HG02884 (cell line): ENCODE data around the gene GRAMD1A.
"Not testable (repeated sequence)": the region's sequence is repeated elsewhere in the genome, so short reads cannot be mapped to it uniquely, and the experiment has no call there.

Experiments used
- ATAC-seq: cut with Tn5 transposase; IDR thresholded peaks from one replicate; pipeline ENCODE4 v1.9.1; 2021; ENCODE audit warnings: mild to moderate bottlenecking, moderate library complexity; ENCODE audit not compliant: unreplicated experiment

GRAMD1A gene

DNA sequence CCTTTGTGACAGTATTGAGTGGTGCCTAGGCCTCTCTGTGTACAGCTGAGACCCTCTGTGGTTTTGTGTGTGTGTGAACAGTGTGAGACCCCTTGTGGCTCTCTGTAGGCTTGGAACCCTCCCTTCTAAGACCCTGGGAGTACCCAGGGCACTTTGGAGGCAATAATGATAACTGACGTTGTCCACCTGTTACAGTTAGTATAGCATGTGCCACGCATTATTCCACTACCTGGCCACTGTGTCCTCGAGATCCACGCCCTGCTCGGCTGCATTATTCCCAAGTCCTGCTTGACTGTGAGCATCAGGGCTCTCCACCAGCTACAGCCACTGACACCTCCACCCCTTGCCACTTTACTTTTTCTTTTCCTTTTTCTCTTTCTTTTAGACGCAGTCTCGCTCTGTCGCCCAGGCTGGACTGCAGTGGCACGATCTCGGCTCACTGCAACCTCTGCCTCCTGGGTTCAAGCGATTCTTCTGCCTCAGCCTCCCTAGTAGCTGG, 2.0 kb downstream of the GRAMD1A start:
- no peak for ATAC-seq

DNA sequence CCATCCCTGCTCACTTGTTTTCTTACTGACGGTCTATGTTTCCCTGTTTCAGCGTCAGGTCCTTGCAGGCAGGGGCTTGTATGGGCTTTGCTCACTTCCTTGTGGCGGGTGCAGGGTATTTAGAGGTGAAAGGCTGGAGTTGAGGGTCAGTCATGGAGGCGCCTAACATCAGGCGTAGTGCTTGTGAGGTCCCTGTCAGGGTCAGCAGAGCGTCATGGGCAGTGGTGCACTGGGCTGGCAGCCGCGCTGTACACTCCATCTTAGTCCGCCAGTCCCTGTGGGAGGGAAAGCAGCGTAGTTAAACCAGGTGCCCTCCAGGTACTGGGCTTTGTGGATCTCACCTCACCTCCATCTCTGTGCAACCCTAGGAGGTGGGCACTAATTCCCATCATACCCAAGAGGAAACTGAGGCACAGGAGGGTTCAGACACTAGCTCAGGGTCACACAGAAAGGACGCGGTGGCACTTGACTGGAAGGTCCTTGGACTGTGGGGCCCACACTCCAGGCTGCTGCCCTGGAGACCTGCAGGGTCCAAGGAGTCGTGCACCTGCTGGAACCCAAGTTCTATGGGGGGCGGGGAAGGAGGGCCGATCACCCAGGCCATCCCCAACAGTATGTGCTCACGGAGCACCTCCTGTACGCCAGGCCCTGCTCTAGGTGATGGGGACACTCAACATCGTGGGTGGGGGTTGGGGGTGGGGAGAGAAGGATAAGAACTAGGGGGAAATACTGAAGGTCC, 4.6 kb downstream of the GRAMD1A start:
- no peak for ATAC-seq

DNA sequence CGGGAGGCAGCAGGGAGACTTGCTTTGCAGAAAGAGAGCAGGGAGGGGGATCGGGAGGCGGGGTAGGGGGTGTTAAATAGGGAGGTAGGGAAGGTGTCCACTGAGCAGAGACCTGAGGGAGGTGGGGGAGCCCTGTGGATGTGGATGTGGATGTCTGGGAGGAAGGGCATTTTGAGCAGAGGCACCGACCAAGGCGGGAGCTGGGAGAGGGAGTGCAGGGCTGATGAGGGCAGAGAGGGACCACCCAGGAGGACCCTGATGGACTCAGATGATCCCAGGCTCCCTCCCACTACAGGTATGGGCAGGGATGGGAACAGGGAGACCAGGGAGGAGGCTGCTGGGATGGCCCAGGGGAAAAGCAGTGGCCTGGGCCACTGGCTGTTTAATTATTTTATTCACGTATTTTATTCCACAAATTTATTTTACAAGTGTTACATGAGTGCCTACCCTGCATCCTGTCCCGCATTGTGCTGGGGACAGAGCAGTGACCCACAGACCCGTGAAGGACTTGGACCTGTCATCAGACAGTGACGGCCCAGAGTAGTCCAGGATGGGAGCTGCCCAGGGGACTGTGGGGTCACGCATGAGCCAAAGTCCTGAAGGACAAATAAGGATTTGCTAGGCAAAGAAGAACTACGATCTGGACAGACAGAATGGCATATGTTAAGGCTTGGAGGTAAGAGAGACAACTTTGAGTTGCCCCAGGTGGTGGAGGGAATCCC, 5.3 kb downstream of the GRAMD1A start:
- ATAC-seq = no peak

DNA sequence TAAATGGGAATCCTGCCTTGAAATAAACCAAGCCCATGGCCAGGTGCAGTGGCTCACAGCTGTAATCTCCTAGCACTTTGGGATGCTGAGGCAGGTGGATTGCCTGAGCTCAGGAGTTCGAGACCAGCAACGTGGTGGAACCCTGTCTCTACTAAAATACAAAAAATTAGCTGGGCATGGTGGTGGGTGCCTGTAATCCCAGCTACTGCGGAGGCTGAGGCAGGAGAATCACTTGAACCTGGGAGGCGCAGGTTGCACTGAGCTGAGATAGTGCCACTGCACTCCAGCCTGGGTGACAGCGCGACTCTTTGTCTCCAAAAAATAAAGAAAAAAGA, 5.9 kb downstream of the GRAMD1A start:
- not testable (repeated sequence) for ATAC-seq

DNA sequence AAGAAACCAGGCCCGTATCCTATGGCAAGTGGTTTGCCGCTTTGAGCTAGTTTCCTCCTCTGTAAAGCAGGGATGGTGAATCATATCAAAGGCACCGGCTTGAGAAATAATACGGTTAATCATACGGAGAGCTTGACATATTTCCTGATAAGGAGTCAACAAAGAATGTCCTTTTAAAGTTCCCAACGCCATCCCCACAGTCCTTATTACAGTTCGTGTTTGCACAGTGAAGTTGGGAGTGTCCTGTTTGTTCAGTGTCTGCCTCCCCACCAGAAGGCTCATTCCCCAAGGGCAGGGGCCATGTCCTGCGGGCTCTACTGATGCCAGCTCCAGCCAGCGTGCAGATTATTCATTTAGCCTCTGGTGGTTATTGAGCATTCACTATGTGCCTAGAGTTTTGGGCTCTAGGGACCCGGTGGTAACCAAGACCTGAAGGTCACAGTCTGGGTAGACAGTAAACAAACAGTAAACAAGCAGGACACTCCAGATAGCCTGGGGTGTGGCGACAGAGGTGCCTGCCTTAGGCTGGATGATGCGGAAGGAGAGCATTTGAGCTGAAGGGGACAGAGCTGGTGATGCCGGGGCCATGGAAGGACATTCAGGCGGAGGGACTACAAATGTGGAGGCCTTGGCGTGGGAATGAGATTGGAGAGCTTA, 6.3 kb downstream of the GRAMD1A start:
- ATAC-seq = no peak

DNA sequence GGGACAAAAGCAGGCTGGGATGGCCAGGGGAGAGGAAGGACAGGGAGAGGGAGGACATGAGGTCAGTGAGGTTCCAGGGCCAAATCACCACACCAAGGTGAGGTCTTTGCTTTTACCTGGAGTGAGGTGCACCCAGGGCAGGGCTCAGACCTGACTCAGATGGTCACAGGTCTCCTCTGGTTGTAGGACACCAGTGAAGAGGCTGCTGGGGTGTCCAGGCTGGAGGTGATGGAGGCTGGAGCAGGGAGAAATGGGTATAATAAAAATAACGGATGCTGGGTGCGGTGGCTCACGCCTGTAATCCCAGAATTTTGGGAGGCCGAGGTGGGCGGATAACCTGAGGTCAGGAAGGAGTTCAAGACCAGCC, 6.9 kb downstream of the GRAMD1A start:
- ATAC-seq = no peak

DNA sequence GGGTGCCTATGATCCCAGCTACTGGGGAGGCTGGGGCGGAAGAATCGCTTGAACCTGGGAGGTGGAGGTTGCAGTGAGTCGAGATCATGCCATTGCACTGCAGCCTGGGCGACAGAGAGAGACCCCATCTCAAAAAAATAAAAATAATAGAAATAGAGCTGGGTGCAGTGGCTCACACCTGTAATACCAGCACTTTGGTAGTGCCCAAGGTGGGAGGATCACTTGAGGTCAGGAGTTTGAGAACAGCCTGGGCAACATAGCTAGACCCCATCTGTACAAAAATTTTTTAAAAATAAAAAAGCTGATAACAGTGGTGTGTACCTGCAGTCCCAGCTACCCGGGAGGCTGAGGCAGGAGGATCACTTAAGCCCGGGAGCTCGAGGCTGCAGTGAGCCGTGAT, 7.3 kb downstream of the GRAMD1A start:
- ATAC-seq = not testable (repeated sequence)

DNA sequence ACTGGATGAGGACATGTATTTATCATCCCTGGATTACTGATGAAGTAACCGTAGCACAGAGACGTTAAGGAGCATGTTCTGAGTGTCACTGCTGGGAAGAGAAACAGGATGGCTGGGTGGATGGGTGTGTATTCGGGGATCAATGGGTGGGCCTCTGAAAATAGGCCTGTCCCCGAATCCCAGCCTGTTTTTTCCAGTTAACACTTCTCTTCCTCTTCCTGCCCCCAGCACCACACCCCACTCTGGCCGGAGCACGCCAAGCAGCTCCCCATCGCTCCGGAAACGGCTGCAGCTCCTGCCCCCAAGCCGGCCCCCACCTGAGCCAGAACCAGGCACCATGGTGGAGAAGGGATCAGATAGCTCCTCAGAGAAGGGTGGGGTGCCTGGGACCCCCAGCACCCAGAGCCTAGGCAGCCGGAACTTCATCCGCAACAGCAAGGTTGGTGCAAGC, 8.8 kb downstream of the GRAMD1A start:
- ATAC-seq = no peak

DNA sequence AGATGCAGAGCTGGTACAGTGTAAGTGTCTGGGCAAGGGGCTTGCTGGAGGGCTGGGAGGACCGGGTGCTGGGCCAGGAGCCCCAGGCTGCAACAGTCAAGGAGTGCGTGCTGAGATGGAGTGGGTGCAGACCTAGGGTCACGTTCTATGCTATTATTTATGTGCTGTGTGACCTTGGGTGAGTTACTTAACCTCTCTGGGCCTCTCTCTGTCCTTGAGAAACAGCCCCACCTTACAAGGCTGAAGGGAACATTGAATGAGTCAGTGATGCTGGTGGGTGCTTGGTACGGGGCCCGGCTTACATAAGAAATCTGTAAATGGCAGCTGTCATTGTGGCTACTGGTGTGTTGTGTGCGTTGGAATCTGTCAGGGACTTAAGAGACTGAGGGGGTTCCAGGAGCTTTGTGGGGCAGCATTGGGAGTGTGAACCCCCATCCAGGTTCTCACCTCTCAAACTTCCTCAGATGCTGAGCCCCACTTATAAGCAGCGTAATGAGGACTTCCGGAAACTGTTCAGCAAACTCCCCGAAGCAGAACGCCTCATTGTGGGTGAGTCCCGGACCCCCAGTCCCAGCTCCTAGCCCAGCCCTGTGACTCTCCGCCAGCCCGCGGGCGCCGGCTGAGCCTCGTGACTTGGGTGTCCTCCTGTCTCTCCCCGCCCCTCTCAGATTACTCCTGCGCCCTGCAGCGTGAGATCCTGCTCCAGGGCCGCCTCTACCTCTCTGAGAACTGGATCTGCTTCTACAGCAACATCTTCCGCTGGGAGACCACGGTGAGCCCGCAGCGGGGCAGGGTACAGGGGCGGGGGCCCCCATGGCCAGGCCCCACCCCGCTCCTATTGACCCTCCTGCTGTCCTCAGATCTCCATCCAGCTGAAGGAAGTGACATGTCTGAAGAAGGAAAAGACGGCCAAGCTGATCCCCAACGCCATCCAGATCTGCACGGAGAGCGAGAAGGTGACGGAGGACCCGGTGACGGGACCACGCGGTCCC, 9.6 kb downstream of the GRAMD1A start:
- ATAC-seq = no peak

DNA sequence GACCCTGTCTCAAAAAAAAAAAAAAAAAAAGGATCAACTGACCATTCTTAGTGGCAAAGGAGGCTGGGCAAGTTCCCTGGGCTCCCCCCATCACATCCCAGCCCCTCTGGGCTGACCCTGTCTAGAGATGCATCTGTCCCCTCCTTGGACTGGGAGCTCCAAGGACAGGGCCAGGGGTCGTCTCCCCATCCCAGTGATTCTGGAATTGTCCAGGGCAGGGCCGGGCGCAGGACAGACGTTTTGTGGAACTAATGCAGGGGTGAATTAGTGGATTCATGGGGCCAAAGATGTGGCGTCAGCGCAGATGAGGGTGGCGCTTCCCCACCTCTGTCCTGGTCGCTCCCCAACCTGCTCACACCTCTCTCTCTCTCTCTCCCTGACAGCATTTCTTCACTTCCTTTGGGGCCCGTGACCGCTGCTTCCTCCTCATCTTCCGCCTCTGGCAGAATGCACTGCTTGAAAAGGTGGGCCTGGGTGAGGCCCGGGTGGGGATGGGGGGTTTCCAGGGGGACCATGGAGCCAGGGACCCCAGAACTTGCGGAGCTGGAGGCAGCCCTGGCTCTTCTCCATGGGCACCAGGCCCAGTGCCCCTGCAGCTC, 11.1 kb downstream of the GRAMD1A start:
- ATAC-seq = no peak

DNA sequence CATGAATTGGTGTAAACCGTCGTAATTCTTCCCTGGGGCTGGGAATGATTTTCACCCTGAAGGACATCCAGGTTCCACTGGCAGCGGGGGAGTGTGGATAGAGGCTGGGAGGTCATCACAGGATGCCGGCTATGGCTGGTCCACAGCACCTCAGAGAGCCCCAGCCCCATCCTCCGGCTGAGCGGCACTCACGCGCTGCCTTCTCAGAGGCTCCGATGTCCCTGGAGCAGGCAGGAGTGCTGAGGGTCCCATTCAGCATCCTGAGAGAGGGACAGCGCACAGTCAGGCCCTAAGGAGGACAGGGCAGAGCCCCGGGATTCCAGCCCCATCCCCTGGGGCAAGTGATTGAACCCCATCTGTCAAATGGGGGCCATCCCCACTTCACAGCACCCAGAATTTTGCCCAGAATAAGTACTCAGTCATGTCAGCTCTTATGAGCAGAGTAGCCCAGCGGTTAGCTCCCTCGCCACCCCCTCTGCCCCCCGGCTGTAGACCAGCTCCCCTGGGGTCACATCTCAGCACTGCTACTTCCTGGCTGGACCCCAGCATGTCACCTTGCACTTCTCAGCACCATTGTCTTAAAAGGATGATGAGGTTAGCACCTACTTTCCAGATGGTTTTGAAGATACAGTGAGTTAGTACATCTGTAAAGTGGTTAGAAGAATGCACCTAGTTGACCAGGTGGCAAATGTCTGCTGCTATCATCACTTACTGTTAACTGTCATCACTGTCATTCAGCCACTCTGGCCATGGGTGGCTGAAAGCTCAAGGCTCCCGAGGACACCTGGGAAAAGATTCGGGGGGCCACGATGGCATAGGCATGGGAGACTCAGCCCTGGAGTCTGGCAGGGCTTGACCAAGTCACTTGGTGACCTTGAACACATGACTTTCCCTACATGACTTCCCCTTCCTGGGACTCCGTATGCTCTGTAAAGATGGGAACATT, 11.9 kb downstream of the GRAMD1A start:
- no peak for ATAC-seq

DNA sequence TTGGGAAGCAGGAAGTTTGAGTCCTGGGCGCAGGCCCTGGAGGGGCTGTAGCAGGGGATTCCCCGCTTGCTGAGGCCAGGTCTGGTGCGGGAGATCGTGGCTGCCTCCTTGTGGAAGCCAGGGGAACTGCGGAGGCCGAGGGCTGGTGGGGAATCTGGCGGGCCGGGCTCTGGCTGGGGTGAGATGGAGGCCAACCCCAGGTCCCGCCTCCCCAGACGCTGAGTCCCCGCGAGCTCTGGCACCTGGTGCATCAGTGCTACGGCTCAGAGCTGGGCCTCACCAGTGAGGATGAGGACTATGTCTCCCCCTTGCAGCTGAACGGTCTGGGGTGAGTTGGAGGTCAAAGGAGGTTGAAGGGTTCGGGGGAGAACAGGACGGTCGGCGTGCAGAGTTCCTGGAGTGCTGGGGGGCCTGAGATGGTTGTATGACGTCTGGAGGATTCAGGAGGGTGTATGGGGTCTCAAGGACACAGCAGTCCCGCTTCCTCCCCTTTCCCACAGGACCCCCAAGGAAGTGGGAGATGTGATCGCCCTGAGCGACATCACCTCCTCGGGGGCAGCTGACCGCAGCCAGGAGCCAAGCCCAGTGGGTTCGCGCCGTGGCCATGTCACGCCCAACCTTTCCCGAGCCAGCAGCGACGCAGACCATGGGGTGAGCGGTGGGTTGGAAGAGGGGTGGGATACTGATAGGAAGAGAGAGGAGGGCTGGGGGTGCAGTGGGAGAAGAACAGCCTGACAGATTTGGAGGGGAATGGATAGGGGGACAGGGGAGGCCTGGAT, 13.1 kb downstream of the GRAMD1A start:
- no peak for ATAC-seq

DNA sequence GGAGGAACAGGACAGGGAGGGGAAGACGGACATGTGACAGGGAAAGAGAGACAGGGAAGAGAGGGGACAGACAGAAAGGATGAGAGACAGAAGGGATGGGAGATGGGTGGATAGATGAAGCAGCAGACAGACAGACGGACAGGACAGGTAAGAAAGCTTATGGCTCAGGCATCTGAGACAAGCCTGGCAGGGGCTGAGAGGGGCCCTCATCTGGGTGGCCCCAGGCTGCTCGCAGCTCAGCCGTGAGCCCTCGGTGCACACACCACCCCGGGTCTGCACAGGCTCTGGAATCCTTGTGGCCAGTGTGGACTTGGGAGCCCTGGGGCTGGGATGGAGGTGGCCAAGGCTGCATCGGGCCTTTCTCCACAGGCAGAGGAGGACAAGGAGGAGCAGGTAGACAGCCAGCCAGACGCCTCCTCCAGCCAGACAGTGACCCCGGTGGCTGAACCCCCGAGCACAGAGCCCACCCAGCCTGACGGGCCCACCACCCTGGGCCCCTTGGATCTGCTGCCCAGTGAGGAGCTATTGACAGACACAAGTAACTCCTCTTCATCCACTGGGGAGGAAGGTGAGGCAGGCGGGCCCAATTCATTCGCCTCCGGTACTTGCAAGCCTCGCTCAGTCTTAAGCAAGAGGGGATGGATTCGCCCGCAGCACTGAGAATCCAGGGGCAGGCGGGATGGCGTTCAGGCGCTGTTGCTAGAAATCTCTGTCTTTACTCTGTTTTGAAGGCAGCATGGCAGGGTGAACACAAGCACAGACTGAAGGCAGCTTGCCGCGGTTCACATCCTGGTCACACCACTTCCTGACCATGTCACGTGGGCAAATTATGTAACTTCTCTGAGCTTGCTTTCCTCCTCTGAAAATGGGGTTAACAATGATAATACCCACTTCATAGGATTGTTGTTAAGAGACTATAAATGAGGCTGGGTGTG, 14.0 kb downstream of the GRAMD1A start:
- no peak for ATAC-seq

DNA sequence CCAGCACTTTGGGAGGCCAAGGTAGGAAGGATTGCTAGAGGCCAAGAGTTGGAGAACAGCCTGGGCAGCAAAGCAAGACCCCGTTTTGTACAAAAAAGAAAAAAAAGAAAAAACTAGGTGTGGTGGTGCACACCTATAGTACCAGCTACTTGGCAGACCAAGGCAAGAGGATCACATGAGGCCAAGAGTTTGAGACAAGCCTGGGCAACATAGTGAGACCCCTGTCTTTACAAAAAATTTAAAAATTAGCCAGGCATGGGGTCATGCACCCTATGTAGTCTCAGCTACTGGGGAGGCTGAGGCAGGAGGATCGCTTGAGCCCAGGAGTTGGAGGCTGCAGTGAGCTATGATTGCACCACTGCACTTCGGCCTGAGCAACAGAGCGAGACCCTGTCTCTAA, 14.7 kb downstream of the GRAMD1A start:
- ATAC-seq = not testable (repeated sequence)

DNA sequence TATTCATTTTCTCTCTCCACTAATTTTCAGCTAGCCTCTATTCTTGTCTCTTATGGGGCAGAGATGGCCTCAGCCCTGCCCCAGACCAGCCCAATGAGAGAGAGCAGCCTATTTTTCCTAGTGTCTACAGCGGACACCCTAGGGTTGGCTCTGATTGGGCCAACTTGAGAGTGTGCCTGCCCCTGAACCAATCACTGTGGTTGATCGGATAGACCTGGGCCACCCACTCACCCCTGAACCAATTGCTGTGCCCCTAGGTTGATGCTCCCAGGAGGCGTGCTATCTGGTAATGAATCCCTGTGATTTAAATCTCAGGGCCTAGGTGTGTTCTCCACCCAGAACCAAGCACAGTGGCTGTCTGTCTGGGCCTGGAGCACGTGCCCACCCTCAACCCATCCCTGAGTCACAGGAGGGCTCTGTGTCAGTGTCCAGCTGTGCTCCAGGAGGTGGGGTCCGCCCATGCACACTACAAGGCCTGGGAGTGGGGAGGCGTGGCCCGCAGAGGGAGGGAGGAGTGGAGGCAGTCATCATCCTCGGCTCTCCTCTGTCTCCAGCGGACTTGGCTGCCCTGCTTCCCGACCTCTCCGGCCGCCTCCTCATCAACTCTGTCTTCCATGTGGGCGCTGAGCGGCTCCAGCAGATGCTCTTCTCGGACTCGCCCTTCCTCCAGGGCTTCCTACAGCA, 15.3 kb downstream of the GRAMD1A start:
- ATAC-seq = no peak

DNA sequence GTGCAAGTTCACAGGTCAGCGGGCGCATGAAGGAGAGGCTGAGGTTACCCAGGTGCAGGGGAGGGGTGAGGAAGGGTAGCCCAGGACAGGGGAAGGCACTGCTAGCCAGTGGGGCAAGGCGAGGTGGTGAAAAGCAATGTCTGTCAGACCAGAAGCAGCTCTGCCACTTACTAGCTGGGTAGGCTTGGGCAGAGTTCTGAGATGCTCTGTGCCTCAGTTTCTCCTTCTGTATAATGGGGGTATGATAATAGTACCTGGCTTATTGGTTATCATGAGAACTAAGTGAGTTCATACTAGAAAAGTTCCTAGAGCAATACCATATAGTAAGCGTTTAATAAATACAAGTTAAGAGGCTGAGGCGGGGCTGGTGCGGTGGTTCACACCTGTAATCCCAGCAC, 15.8 kb downstream of the GRAMD1A start:
- ATAC-seq = no peak

DNA sequence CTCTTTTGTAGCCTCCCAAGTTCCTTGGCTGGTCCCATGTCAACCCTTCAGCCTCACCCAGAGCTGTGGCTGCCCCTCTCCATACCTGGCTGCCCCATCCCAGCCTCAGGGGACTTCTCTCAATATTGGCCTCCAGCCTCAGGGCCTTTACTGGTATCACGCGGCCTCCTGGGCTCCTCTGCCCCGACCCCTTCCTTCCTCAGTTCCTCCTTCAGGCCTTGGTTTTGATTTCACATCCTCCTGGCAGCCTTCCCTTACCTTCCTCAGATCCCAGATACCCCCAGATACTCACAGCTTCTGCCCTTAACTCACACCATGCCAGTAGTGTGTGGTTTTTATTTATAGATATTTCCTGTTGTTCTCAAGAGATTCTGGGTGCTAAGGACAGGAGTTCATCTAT, 17.4 kb downstream of the GRAMD1A start:
- no peak for ATAC-seq
